CD14-positive monocyte (primary cell): ENCODE measurements around the gene SOST. TPM values are rescaled to one million over a fixed set of nuclear protein-coding genes. Genes with fewer than 3 reads are reported as not detected.

Experiments used
- DNase-seq, 3 donors: peaks; one replicate each; pipeline ENCODE4 v3.0.0-alpha.2; 2011 to 2022
- H2AFZ ChIP-seq: 2 replicates; pipeline ENCODE4 v1.6.0; 2012; ENCODE audit warnings: mild to moderate bottlenecking, low read depth, low read length, inconsistent platforms; ENCODE audit not compliant: insufficient read depth, poor library complexity, severe bottlenecking
- H3K27ac ChIP-seq, 2 donors: 1 replicate in 1 of 2; 2 replicates in 1 of 2; pipeline ENCODE4 v1.5.1; 2012 to 2013; ENCODE audit warnings: low read length in 2 of 2, control low read depth in 1 of 2, inconsistent platforms in 1 of 2, low read depth in 1 of 2, mild to moderate bottlenecking in 1 of 2
- H3K27me3 ChIP-seq, 2 donors: one replicate each; pipeline versions ENCODE4 v1.6.0 to v1.6.1; 2011 to 2013; ENCODE audit warnings: low read length in 2 of 2; ENCODE audit not compliant: control insufficient read depth in 2 of 2, insufficient read depth in 2 of 2
- H3K36me3 ChIP-seq, 2 donors: replicated peaks in 1 of 2; 1 replicate in 1 of 2; 2 replicates in 1 of 2; pipeline versions ENCODE4 v1.5.1 to v1.6.1; 2012 to 2013; ENCODE audit warnings: low read length in 2 of 2, control low read depth in 1 of 2, inconsistent platforms in 1 of 2, mild to moderate bottlenecking in 1 of 2; ENCODE audit not compliant: insufficient read depth in 2 of 2, control insufficient read depth in 1 of 2
- H3K4me1 ChIP-seq, 2 donors: 1 replicate in 1 of 2; 2 replicates in 1 of 2; pipeline versions ENCODE4 v1.5.1 to v1.6.1; 2012 to 2013; ENCODE audit warnings: low read length in 2 of 2, control low read depth in 1 of 2, inconsistent platforms in 1 of 2, mild to moderate bottlenecking in 1 of 2, moderate library complexity in 1 of 2; ENCODE audit not compliant: insufficient read depth in 2 of 2, control insufficient read depth in 1 of 2
- H3K4me2 ChIP-seq: replicated peaks from 2 replicates; pipeline ENCODE3; 2012; ENCODE audit warnings: low read length, moderate library complexity, mild to moderate bottlenecking; ENCODE audit not compliant: poor library complexity, severe bottlenecking; ENCODE audit errors: extremely low read depth
- H3K4me3 ChIP-seq, 3 experiments: fragments of 200-600 bp in 1 of 3; sonication (generic) in 1 of 3; replicated peaks in 1 of 3; 1 replicate in 2 of 3; 2 replicates in 1 of 3; pipeline ENCODE4 v1.5.1; 2011 to 2013; ENCODE audit warnings: low read length in 3 of 3, mild to moderate bottlenecking in 3 of 3, control low read depth in 2 of 3, low read depth in 2 of 3, inconsistent platforms in 1 of 3, moderate library complexity in 1 of 3
- H3K79me2 ChIP-seq: 2 replicates; pipeline ENCODE4 v1.6.0; 2012; ENCODE audit warnings: mild to moderate bottlenecking, control low read depth, inconsistent platforms, low read length, moderate library complexity; ENCODE audit not compliant: insufficient read depth
- H3K9ac ChIP-seq: 2 replicates; pipeline ENCODE4 v1.6.0; 2017; ENCODE audit warnings: low read length, mild to moderate bottlenecking; ENCODE audit not compliant: insufficient read depth, poor library complexity, severe bottlenecking
- H3K9me3 ChIP-seq, 2 donors: replicated peaks in 1 of 2; 1 replicate in 1 of 2; 2 replicates in 1 of 2; pipeline versions ENCODE4 v1.5.1 to v1.6.1; 2012 to 2013; ENCODE audit warnings: low read length in 2 of 2, control low read depth in 1 of 2; ENCODE audit not compliant: control insufficient read depth in 1 of 2, insufficient read depth in 1 of 2
- H4K20me1 ChIP-seq: 2 replicates; pipeline ENCODE4 v1.6.0; 2012; ENCODE audit warnings: mild to moderate bottlenecking, low read length, control low read depth, moderate library complexity; ENCODE audit not compliant: insufficient read depth
- H3K27ac Mint-ChIP-seq, 7 donors: one replicate each; pipeline ENCODE4 v1.8.0; 2020; ENCODE audit warnings: mild to moderate bottlenecking in 7 of 7, mixed read lengths in 7 of 7, moderate library complexity in 6 of 7, inconsistent platforms in 2 of 7
- H3K27me3 Mint-ChIP-seq, 3 donors: one replicate each; pipeline ENCODE4 v1.8.0; 2021 to 2022; ENCODE audit warnings: low read depth in 3 of 3, mild to moderate bottlenecking in 3 of 3, mixed read lengths in 3 of 3, moderate library complexity in 3 of 3, inconsistent platforms in 1 of 3
- H3K36me3 Mint-ChIP-seq, 2 donors: one replicate each; pipeline ENCODE4 v1.8.0; 2020; ENCODE audit warnings: mixed read lengths in 2 of 2, inconsistent platforms in 1 of 2, mild to moderate bottlenecking in 1 of 2
- H3K4me1 Mint-ChIP-seq: one replicate; pipeline ENCODE4 v1.8.0; 2020; ENCODE audit warnings: mild to moderate bottlenecking, mixed read lengths
- H3K4me3 Mint-ChIP-seq, 2 donors: one replicate each; pipeline ENCODE4 v1.8.0; 2020; ENCODE audit warnings: mild to moderate bottlenecking in 2 of 2, mixed read lengths in 2 of 2, moderate library complexity in 1 of 2
- H3K9me3 Mint-ChIP-seq, 7 donors: one replicate each; pipeline ENCODE4 v1.8.0; 2020 to 2022; ENCODE audit warnings: mixed read lengths in 7 of 7, mild to moderate bottlenecking in 6 of 7, moderate library complexity in 6 of 7, inconsistent platforms in 2 of 7
- CTCF ChIP-seq: fragments of 200-600 bp; IDR thresholded peaks from one replicate; pipeline ENCODE4 v1.8.0; 2022; ENCODE audit warnings: antibody characterized with exemption, mild to moderate bottlenecking
- WGBS: methylation state at CpG from one replicate; pipeline ENCODE4 v1.1.5; 2013; ENCODE audit warnings: missing lambda C conversion rate; ENCODE audit not compliant: insufficient coverage; 5-methylcytosine and 5-hydroxymethylcytosine counted together
- intact Hi-C, 2 donors: fragments of 100-400 bp; cut with micrococcal nuclease; formaldehyde crosslinking; loops; one replicate each; pipeline versions ENCODE4 v1.15.0 to v1.15.1; 2023
- polyA plus RNA-seq, 3 donors: library from polyadenylated mRNA; depleted of rRNA in 1 of 3; unstranded in 2 of 3; stranded (reverse) in 1 of 3; fragments of 300-500 nt in 2 of 3; fragments of >200 nt in 1 of 3; fragmentation: Illumina TruSeq in 2 of 3; gene quantifications; 1 replicate in 2 of 3; 2 replicates in 1 of 3; pipeline ENCODE4 v1.2.3, GENCODE V29; 2012 to 2021

Gene SOST
- polyA plus RNA-seq, 3 donors = not detected

- intact Hi-C loops = no loop called here
- Histone ChIP-seq H2AFZ (no peak overlapping the region), H3K36me3 (no peaks in the 10 kb centered on the region), H3K4me3 (no peak overlapping the region), H3K4me2 (no peak overlapping the region), H3K4me1 (peaks cover 5 to 16% of the 10 kb centered on the region in 2 donors), H3K9me3 (no peaks in the 10 kb centered on the region), H4K20me1 (no peaks in the 10 kb centered on the region), H3K79me2 (no peaks in the 10 kb centered on the region), H3K27me3 (no peaks in the 10 kb centered on the region), H3K27ac (no peak overlapping the region), H3K9ac (no peak overlapping the region)
- H3K4me3 Mint-ChIP-seq = no peak overlapping the region
- no peaks in the 10 kb centered on the region for H3K36me3 Mint-ChIP-seq
- DNase-seq = no peak
- peaks cover 15% of the 10 kb centered on the region for H3K4me1 Mint-ChIP-seq
- H3K27ac Mint-ChIP-seq = no peak overlapping the region
- H3K27me3 Mint-ChIP-seq = peaks cover 0 to 6% (median 2%) of the 10 kb centered on the region in 3 donors
- H3K9me3 Mint-ChIP-seq = no peaks in the 10 kb centered on the region
- no peak for TF ChIP-seq CTCF
- no CpG with 5 or more reads among the region's 3 CpGs for WGBS
Observed at GRCh38 chr17:43791589-43791988, 33.0 kb upstream of the SOST start.

- intact Hi-C loops = no loop called here
- Mint-ChIP-seq H3K27ac (no peak overlapping the region), H3K36me3 (no peaks in the 10 kb centered on the region), H3K27me3 (peaks cover 0 to 6% (median 0%) of the 10 kb centered on the region in 3 donors), H3K4me3 (no peak overlapping the region), H3K9me3 (no peaks in the 10 kb centered on the region), H3K4me1 (peaks cover 22% of the 10 kb centered on the region)
- H3K79me2 ChIP-seq = no peaks in the 10 kb centered on the region
- no peak for TF ChIP-seq CTCF
- H3K27me3 ChIP-seq = no peaks in the 10 kb centered on the region
- peaks cover 8 to 25% of the 10 kb centered on the region in 2 donors for H3K4me1 ChIP-seq
- no peak overlapping the region for H3K9ac ChIP-seq
- no peak for DNase-seq
- H2AFZ ChIP-seq = no peak overlapping the region
- no peak overlapping the region for H3K27ac ChIP-seq
- no peaks in the 10 kb centered on the region for H3K9me3 ChIP-seq
- H3K36me3 ChIP-seq = no peaks in the 10 kb centered on the region
- 79% methylated on average over 6 of the region's 14 CpGs for WGBS
- H3K4me2 ChIP-seq = no peak overlapping the region
- no peaks in the 10 kb centered on the region for H4K20me1 ChIP-seq
- H3K4me3 ChIP-seq = no peak overlapping the region
Observed at GRCh38 chr17:43790311-43790940, 31.8 kb upstream of the SOST start.
